ENCODE measurements around the gene NPAS3. TPM values are rescaled to one million over a fixed set of nuclear protein-coding genes. Genes with fewer than 3 reads are reported as not detected.

NPAS3 gene
- total and polyA plus RNA-seq, 2 of the 8 experiments (the other 6 are each of a cell fraction or from before 2014, with no cell fraction given), result 0.11 to 0.60 TPM

- TF ChIP-seq, protein P1, sequence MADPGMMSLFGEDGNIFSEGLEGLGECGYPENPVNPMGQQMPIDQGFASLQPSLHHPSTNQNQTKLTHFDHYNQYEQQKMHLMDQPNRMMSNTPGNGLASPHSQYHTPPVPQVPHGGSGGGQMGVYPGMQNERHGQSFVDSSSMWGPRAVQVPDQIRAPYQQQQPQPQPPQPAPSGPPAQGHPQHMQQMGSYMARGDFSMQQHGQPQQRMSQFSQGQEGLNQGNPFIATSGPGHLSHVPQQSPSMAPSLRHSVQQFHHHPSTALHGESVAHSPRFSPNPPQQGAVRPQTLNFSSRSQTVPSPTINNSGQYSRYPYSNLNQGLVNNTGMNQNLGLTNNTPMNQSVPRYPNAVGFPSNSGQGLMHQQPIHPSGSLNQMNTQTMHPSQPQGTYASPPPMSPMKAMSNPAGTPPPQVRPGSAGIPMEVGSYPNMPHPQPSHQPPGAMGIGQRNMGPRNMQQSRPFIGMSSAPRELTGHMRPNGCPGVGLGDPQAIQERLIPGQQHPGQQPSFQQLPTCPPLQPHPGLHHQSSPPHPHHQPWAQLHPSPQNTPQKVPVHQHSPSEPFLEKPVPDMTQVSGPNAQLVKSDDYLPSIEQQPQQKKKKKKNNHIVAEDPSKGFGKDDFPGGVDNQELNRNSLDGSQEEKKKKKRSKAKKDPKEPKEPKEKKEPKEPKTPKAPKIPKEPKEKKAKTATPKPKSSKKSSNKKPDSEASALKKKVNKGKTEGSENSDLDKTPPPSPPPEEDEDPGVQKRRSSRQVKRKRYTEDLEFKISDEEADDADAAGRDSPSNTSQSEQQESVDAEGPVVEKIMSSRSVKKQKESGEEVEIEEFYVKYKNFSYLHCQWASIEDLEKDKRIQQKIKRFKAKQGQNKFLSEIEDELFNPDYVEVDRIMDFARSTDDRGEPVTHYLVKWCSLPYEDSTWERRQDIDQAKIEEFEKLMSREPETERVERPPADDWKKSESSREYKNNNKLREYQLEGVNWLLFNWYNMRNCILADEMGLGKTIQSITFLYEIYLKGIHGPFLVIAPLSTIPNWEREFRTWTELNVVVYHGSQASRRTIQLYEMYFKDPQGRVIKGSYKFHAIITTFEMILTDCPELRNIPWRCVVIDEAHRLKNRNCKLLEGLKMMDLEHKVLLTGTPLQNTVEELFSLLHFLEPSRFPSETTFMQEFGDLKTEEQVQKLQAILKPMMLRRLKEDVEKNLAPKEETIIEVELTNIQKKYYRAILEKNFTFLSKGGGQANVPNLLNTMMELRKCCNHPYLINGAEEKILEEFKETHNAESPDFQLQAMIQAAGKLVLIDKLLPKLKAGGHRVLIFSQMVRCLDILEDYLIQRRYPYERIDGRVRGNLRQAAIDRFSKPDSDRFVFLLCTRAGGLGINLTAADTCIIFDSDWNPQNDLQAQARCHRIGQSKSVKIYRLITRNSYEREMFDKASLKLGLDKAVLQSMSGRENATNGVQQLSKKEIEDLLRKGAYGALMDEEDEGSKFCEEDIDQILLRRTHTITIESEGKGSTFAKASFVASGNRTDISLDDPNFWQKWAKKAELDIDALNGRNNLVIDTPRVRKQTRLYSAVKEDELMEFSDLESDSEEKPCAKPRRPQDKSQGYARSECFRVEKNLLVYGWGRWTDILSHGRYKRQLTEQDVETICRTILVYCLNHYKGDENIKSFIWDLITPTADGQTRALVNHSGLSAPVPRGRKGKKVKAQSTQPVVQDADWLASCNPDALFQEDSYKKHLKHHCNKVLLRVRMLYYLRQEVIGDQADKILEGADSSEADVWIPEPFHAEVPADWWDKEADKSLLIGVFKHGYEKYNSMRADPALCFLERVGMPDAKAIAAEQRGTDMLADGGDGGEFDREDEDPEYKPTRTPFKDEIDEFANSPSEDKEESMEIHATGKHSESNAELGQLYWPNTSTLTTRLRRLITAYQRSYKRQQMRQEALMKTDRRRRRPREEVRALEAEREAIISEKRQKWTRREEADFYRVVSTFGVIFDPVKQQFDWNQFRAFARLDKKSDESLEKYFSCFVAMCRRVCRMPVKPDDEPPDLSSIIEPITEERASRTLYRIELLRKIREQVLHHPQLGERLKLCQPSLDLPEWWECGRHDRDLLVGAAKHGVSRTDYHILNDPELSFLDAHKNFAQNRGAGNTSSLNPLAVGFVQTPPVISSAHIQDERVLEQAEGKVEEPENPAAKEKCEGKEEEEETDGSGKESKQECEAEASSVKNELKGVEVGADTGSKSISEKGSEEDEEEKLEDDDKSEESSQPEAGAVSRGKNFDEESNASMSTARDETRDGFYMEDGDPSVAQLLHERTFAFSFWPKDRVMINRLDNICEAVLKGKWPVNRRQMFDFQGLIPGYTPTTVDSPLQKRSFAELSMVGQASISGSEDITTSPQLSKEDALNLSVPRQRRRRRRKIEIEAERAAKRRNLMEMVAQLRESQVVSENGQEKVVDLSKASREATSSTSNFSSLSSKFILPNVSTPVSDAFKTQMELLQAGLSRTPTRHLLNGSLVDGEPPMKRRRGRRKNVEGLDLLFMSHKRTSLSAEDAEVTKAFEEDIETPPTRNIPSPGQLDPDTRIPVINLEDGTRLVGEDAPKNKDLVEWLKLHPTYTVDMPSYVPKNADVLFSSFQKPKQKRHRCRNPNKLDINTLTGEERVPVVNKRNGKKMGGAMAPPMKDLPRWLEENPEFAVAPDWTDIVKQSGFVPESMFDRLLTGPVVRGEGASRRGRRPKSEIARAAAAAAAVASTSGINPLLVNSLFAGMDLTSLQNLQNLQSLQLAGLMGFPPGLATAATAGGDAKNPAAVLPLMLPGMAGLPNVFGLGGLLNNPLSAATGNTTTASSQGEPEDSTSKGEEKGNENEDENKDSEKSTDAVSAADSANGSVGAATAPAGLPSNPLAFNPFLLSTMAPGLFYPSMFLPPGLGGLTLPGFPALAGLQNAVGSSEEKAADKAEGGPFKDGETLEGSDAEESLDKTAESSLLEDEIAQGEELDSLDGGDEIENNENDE (IDR thresholded peaks at IDR 0.05; ENCODE audit: insufficient replicate concordance, low read length), result no peak
- TF ChIP-seq CEBPB (IDR thresholded peaks at IDR 0.05; ENCODE audit: low read depth, low read length) (no peak), KDM5A (IDR thresholded peaks at IDR 0.05; ENCODE audit: low read length) (no peak), SP2 (IDR thresholded peaks at IDR 0.05; ENCODE audit: low read length) (no peak), BRCA1 (IDR thresholded peaks at IDR 0.05; ENCODE audit: low read depth, low read length) (no peak), E2F6 (IDR thresholded peaks at IDR 0.05) (no peak), TBP (IDR thresholded peaks at IDR 0.05; ENCODE audit: low read depth, low read length) (no peak), CHD1 (IDR thresholded peaks at IDR 0.05; ENCODE audit: low read depth, low read length) (no peak)
These were observed 588.5 kb downstream of the NPAS3 start (continued) for GRCh38 chr14:33527023-33527634.

Data from H1 (cell line).